GM12878 (cell line): ENCODE measurements around the gene NTM. TPM values are rescaled to one million over a fixed set of nuclear protein-coding genes. Genes with fewer than 3 reads are reported as not detected.

Experiments
- ATAC-seq: fragments of 200-7000 bp; cut with Tn5 transposase; 3 replicates; pipeline ENCODE4 v1.9.1; 2020; ENCODE audit warnings: mild to moderate bottlenecking, moderate library complexity
- BruUV-seq: library from RNA; stranded (reverse); fragments of 400-500 nt; replicated peaks from 2 replicates; lab custom pipeline; 2021; lab: Mats Ljungman, UMichigan
- CTCF ChIA-PET: fragments of 300-600 bp; sonication (Branson Sonifier 250); formaldehyde crosslinking; extraction: SDS; loops from one replicate; lab custom pipeline; 2021; ENCODE audit warnings: inconsistent platforms; lab: Yijun Ruan, JAX
- POLR2A ChIA-PET: fragments of 350-600 bp; formaldehyde crosslinking; extraction: SDS; loops from one replicate; lab custom pipeline; 2021; ENCODE audit warnings: inconsistent platforms; lab: Charles Lee
- RAD21 ChIA-PET: fragments of 300-600 bp; sonication (Branson Sonifier 250); formaldehyde crosslinking; loops from one replicate; lab custom pipeline; 2023; ENCODE audit warnings: antibody characterized with exemption; ENCODE audit not compliant: unreplicated experiment; lab: Charles Lee
- SMC1A ChIA-PET: fragments of 300-600 bp; sonication (Branson Sonifier 250); formaldehyde crosslinking; loops from one replicate; lab custom pipeline; 2023; ENCODE audit not compliant: unreplicated experiment, uncharacterized antibody; lab: Charles Lee
- DNase-seq: peaks from one replicate; pipeline ENCODE4 v3.0.0-alpha.2; 2011; ENCODE audit warnings: low read depth, low spot score
- FAIRE-seq: peaks from 3 replicates; lab custom pipeline; 2011; peaks lifted over from hg19 to GRCh38; lab: Jason Lieb, UNC
- H2AFZ ChIP-seq: 2 replicates; pipeline ENCODE4 v1.6.0; 2011; ENCODE audit warnings: low read depth, low read length, control low read depth; ENCODE audit not compliant: control insufficient read depth
- H3K27ac ChIP-seq: 2 replicates; pipeline ENCODE4 v1.5.1; 2011; ENCODE audit warnings: control low read depth; ENCODE audit not compliant: control insufficient read depth, insufficient read depth
- H3K27me3 ChIP-seq, 2 experiments: replicated peaks in 1 of 2; 2 replicates each; pipeline versions ENCODE4 v1.6.0 to v1.6.1; 2011; ENCODE audit warnings: low read length in 1 of 2; ENCODE audit not compliant: control insufficient read depth in 2 of 2, insufficient read depth in 2 of 2
- H3K36me3 ChIP-seq, 2 experiments: 2 replicates each; pipeline ENCODE4 v1.5.1; 2011; ENCODE audit warnings: low read length in 1 of 2; ENCODE audit not compliant: control insufficient read depth in 2 of 2, insufficient read depth in 2 of 2
- H3K4me1 ChIP-seq: 2 replicates; pipeline ENCODE4 v1.6.1; 2011; ENCODE audit warnings: mild to moderate bottlenecking, low read length, moderate library complexity, mixed read lengths; ENCODE audit not compliant: control insufficient read depth, insufficient read depth
- H3K4me2 ChIP-seq: 2 replicates; pipeline ENCODE4 v1.6.0; 2011; ENCODE audit warnings: control low read depth; ENCODE audit not compliant: control insufficient read depth, insufficient read depth
- H3K4me3 ChIP-seq: fragments of 200-600 bp; sonication (generic); 2 replicates; pipeline ENCODE4 v1.5.1; 2016
- H3K79me2 ChIP-seq: 2 replicates; pipeline ENCODE4 v1.6.0; 2011; ENCODE audit warnings: low read length; ENCODE audit not compliant: control insufficient read depth, insufficient read depth
- H3K9ac ChIP-seq: 2 replicates; pipeline ENCODE4 v1.8.0; 2011; ENCODE audit warnings: low read length, control low read depth, mixed read lengths; ENCODE audit not compliant: control insufficient read depth, insufficient read depth
- H3K9me3 ChIP-seq: replicated peaks from 3 replicates; pipeline ENCODE4 v1.5.1; 2011; ENCODE audit warnings: mild to moderate bottlenecking, low read length; ENCODE audit not compliant: control insufficient read depth, insufficient read depth
- H4K20me1 ChIP-seq: 2 replicates; pipeline ENCODE4 v1.6.0; 2011; ENCODE audit not compliant: control insufficient read depth, insufficient read depth
- CEBPZ ChIP-seq: fragments of 150-350 bp; IDR thresholded peaks from 2 replicates; pipeline ENCODE4 v1.6.1; 2016; ENCODE audit warnings: low read depth, low read length
- GABPA ChIP-seq: IDR thresholded peaks from 2 replicates; pipeline ENCODE4 v1.6.1; 2014; ENCODE audit warnings: antibody characterized with exemption, low read depth, mild to moderate bottlenecking, inconsistent platforms
- KAT2A ChIP-seq: conservative IDR thresholded peaks from 2 replicates; pipeline ENCODE4 v1.6.1; 2011; ENCODE audit warnings: low read depth, low read length; ENCODE audit not compliant: control insufficient read depth
- SMARCA5 ChIP-seq: fragments of 450-650 bp; IDR thresholded peaks from 2 replicates; pipeline ENCODE4 v1.6.1; 2017; ENCODE audit warnings: mild to moderate bottlenecking
- SUPT20H ChIP-seq: IDR thresholded peaks from 2 replicates; pipeline ENCODE4 v1.6.1; 2011; ENCODE audit warnings: low read depth, mild to moderate bottlenecking, low read length, moderate library complexity, borderline replicate concordance; ENCODE audit not compliant: control insufficient read depth
- TBL1XR1 ChIP-seq: IDR thresholded peaks from 2 replicates; pipeline ENCODE4 v1.6.1; 2012; ENCODE audit warnings: low read depth, low read length, improper control_type of control experiment
- ZSCAN29 ChIP-seq: fragments of 450-650 bp; IDR thresholded peaks from 2 replicates; pipeline ENCODE4 v1.6.1; 2017; ENCODE audit warnings: mild to moderate bottlenecking, moderate library complexity
- WGBS: methylation state at CpG from one replicate; pipeline ENCODE4 v1.1.6; 2016; ENCODE audit warnings: low lambda C conversion rate; ENCODE audit not compliant: insufficient replicate concordance, insufficient coverage; ENCODE audit errors: missing lambda C conversion rate; 5-methylcytosine and 5-hydroxymethylcytosine counted together
- in situ Hi-C: fragments of 300-500 bp; cut with MboI; formaldehyde crosslinking; loops from 9 replicates; pipeline ENCODE4 v1.14.3; 2018; ENCODE audit warnings: mixed read lengths
- intact Hi-C: fragments of 100-400 bp; cut with micrococcal nuclease; formaldehyde crosslinking; loops from one replicate; pipeline ENCODE4 v1.14.2; 2022; ENCODE audit not compliant: unreplicated experiment
- polyA plus RNA-seq, 11 experiments: library from polyadenylated mRNA; depleted of rRNA in 4 of 11; unstranded in 6 of 11; stranded (reverse) in 5 of 11; fragments of >200 nt; fragmentation: Nextera tagmentation in 4 of 11; fragmentation: Illumina TruSeq in 1 of 11; extraction: Ambion mirVana in 4 of 11; extraction: Trizol in 1 of 11; gene quantifications; 1 replicate in 1 of 11; 2 replicates in 10 of 11; pipeline versions ENCODE4 v1.2.1 to v1.2.3, GENCODE V29; 2011 to 2016; ENCODE audit warnings: inconsistent platforms in 2 of 11, missing spikeins in 2 of 11, low read depth in 1 of 11
- total RNA-seq, 4 experiments: library from RNA; depleted of rRNA in 3 of 4; stranded (reverse); fragments of >200 nt in 3 of 4; fragmentation: Illumina TruSeq in 1 of 4; extraction: Trizol in 1 of 4; gene quantifications; 2 replicates each; pipeline versions ENCODE4 v1.2.1 to v1.2.3, GENCODE V29; 2013 to 2021
- TF ChIP-seq, protein P1 (sequence below): fragments of 450-650 bp; formaldehyde crosslinking; IDR thresholded peaks from 2 replicates; pipeline ENCODE4 v1.5.0; 2022; ENCODE audit warnings: mild to moderate bottlenecking, missing genetic modification characterization

The NTM gene
- total and polyA plus RNA-seq, 10 of the 15 experiments (the other 5 are each of a cell fraction or from before 2014, with no cell fraction given), result not detected

GRCh38 chr11:132096132-132096825 is 725.9 kb downstream of the NTM start:
- Histone ChIP-seq H3K4me1 (no peaks in the 10 kb centered on the region), H3K4me3 (no peak overlapping the region), H3K9me3 (no peaks in the 10 kb centered on the region; the same call in 2 of the 3 replicates), H2AFZ (no peak overlapping the region)
- POLR2A ChIA-PET, result no interaction called here
- no peak for ATAC-seq
- intact Hi-C loops, result no loop called here
- RAD21 ChIA-PET, result no interaction called here
- CTCF ChIA-PET, result interaction anchor here (1.7 kb wide), 1 partner anchor 31 kb away, joined by 4 read pairs; no protein-coding TSS in a partner anchor
- in situ Hi-C loops, result no loop called here
- TF ChIP-seq, protein P1, sequence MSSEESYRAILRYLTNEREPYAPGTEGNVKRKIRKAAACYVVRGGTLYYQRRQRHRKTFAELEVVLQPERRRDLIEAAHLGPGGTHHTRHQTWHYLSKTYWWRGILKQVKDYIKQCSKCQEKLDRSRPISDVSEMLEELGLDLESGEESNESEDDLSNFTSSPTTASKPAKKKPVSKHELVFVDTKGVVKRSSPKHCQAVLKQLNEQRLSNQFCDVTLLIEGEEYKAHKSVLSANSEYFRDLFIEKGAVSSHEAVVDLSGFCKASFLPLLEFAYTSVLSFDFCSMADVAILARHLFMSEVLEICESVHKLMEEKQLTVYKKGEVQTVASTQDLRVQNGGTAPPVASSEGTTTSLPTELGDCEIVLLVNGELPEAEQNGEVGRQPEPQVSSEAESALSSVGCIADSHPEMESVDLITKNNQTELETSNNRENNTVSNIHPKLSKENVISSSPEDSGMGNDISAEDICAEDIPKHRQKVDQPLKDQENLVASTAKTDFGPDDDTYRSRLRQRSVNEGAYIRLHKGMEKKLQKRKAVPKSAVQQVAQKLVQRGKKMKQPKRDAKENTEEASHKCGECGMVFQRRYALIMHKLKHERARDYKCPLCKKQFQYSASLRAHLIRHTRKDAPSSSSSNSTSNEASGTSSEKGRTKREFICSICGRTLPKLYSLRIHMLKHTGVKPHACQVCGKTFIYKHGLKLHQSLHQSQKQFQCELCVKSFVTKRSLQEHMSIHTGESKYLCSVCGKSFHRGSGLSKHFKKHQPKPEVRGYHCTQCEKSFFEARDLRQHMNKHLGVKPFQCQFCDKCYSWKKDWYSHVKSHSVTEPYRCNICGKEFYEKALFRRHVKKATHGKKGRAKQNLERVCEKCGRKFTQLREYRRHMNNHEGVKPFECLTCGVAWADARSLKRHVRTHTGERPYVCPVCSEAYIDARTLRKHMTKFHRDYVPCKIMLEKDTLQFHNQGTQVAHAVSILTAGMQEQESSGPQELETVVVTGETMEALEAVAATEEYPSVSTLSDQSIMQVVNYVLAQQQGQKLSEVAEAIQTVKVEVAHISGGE (CRISPR knock-in tag), result no peak
- TF ChIP-seq SUPT20H, result no peak
- TF ChIP-seq GABPA, result no peak
- no peak for TF ChIP-seq KAT2A
- no peak for TF ChIP-seq CEBPZ
- no peak for TF ChIP-seq TBL1XR1
- no peak for TF ChIP-seq SMARCA5
- no peak for TF ChIP-seq ZSCAN29
- TF ChIP-seq, all 136 proteins: peak for 0
- H3K4me2 ChIP-seq, result no peak overlapping the region
- FAIRE-seq, result no peak
- no peak for DNase-seq
- H3K79me2 ChIP-seq, result no peaks in the 10 kb centered on the region
- no peaks in the 10 kb centered on the region for H3K36me3 ChIP-seq
- H3K9ac ChIP-seq, result no peak overlapping the region
- no peaks in the 10 kb centered on the region for H4K20me1 ChIP-seq
- WGBS, result 18% methylated on average over 11 of the region's 11 CpGs
- SMC1A ChIA-PET, result no interaction called here
- H3K27ac ChIP-seq, result no peak overlapping the region
- H3K27me3 ChIP-seq, result no peaks in the 10 kb centered on the region
- no TSS peak for BruUV-seq
